Neural cell (in vitro differentiated cells): ENCODE results near the gene CDKAL1.

Source experiments
- EP300 ChIP-seq: fragments of 450-650 bp; conservative IDR thresholded peaks from 2 replicates; pipeline ENCODE4 v1.6.1; 2014; ENCODE audit warnings: antibody characterized with exemption, mild to moderate bottlenecking, moderate library complexity; ENCODE audit not compliant: poor library complexity, severe bottlenecking
- EZH2 ChIP-seq: fragments of 200-600, 300-800 bp; shearing (Covaris generic), sonication (generic); IDR thresholded peaks from 2 replicates; pipeline ENCODE4 v1.6.1; 2014; ENCODE audit warnings: antibody characterized with exemption, low read length, borderline replicate concordance, mild to moderate bottlenecking; ENCODE audit not compliant: insufficient read depth, poor library complexity, severe bottlenecking
- MXI1 ChIP-seq: fragments of 450-650 bp; conservative IDR thresholded peaks from 2 replicates; pipeline ENCODE4 v1.6.1; 2014; ENCODE audit warnings: antibody characterized with exemption, mild to moderate bottlenecking; ENCODE audit not compliant: poor library complexity, severe bottlenecking
- RAD21 ChIP-seq: fragments of 450-650 bp; conservative IDR thresholded peaks from 2 replicates; pipeline ENCODE4 v1.6.1; 2014; ENCODE audit warnings: antibody characterized with exemption, mild to moderate bottlenecking, moderate library complexity
- TAF1 ChIP-seq: IDR thresholded peaks from 2 replicates; pipeline ENCODE4 v1.6.1; 2012; ENCODE audit warnings: low read depth
- TF ChIP-seq, protein P1 (sequence below): fragments of 450-650 bp; IDR thresholded peaks from 2 replicates; pipeline ENCODE4 v1.5.1; 2014; ENCODE audit warnings: antibody characterized with exemption, mild to moderate bottlenecking, moderate library complexity; ENCODE audit not compliant: poor library complexity, severe bottlenecking

DNA sequence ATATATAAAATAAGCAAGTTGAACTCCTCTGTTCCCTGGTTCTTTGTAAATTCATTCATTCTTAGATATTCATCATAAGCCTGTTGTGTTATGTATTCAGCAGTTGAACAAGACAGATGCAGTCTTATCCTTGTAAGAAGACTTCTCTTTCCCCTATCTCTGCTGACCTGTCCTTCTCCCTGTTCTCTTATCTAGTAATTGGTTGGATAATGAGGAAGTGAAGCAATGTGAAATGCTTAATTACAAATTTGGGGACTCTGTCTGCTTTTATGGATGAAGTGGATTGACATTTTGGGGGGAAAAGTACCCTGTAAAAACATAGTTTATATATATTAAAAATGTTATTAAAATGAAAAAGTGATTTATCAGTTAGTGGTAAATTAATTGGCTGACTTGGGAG lies 37.0 kb downstream of the CDKAL1 start:
- TF ChIP-seq, protein P1, sequence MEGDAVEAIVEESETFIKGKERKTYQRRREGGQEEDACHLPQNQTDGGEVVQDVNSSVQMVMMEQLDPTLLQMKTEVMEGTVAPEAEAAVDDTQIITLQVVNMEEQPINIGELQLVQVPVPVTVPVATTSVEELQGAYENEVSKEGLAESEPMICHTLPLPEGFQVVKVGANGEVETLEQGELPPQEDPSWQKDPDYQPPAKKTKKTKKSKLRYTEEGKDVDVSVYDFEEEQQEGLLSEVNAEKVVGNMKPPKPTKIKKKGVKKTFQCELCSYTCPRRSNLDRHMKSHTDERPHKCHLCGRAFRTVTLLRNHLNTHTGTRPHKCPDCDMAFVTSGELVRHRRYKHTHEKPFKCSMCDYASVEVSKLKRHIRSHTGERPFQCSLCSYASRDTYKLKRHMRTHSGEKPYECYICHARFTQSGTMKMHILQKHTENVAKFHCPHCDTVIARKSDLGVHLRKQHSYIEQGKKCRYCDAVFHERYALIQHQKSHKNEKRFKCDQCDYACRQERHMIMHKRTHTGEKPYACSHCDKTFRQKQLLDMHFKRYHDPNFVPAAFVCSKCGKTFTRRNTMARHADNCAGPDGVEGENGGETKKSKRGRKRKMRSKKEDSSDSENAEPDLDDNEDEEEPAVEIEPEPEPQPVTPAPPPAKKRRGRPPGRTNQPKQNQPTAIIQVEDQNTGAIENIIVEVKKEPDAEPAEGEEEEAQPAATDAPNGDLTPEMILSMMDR = no peak
- TF ChIP-seq RAD21 (no peak), TAF1 (no peak), MXI1 (no peak), EZH2 (no peak), EP300 (no peak)
